ENCODE results near the gene MAGEA2.
"Not testable (repeated sequence)": the region's sequence is repeated elsewhere in the genome, so short reads cannot be mapped to it uniquely, and the experiment has no call there.

DNA sequence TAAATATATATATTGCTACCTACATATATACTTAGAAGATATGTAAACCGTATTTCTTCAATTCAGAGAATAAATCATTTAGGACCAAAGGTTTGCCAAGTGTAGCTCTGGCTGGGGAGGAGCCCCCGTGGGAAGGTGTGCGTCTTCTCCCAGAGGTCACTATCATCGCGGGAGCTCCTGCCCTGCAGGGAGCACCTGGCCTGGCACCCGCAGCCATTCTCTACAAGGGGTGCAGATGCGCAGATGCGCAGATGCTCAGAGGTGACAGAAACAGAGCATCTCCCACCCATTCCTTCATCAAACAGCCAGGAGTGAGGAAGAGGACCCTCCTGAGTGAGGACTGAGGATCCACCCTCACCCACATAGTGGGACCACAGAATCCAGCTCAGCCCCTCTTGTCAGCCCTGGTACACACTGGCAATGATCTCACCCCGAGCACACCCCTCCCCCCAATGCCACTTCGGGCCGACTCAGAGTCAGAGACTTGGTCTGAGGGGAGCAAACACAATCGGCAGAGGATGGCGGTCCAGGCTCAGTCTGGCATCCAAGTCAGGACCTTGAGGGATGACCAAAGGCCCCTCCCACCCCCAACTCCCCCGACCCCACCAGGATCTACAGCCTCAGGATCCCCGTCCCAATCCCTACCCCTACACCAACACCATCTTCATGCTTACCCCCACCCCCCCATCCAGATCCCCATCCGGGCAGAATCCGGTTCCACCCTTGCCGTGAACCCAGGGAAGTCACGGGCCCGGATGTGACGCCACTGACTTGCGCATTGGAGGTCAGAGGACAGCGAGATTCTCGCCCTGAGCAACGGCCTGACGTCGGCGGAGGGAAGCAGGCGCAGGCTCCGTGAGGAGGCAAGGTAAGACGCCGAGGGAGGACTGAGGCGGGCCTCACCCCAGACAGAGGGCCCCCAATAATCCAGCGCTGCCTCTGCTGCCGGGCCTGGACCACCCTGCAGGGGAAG, 39.5 kb downstream of the MAGEA2 start, which contains the start of gene MAGEA2B:
- not testable (repeated sequence) for TF ChIP-seq POLR2A (IDR thresholded peaks at IDR 0.05; ENCODE audit: low read depth); EP300 (IDR thresholded peaks at IDR 0.05)
- TF ChIP-seq, protein P1, sequence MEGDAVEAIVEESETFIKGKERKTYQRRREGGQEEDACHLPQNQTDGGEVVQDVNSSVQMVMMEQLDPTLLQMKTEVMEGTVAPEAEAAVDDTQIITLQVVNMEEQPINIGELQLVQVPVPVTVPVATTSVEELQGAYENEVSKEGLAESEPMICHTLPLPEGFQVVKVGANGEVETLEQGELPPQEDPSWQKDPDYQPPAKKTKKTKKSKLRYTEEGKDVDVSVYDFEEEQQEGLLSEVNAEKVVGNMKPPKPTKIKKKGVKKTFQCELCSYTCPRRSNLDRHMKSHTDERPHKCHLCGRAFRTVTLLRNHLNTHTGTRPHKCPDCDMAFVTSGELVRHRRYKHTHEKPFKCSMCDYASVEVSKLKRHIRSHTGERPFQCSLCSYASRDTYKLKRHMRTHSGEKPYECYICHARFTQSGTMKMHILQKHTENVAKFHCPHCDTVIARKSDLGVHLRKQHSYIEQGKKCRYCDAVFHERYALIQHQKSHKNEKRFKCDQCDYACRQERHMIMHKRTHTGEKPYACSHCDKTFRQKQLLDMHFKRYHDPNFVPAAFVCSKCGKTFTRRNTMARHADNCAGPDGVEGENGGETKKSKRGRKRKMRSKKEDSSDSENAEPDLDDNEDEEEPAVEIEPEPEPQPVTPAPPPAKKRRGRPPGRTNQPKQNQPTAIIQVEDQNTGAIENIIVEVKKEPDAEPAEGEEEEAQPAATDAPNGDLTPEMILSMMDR (IDR thresholded peaks at IDR 0.05): not testable (repeated sequence)

Measured in esophagus muscularis mucosa (tissue), 4 donors.